ENCODE data around the gene SP4. TPM values are rescaled to one million over a fixed set of nuclear protein-coding genes. Genes with fewer than 3 reads are reported as not detected.
"Not testable (repeated sequence)": the region's sequence is repeated elsewhere in the genome, so short reads cannot be mapped to it uniquely, and the experiment has no call there.

The SP4 gene
- total RNA-seq, 4 donors from 2014 or later: 6.4 to 21.2 (median 15.3) TPM

GRCh38 chr7:21514062-21514461 lies 86.2 kb downstream of the SP4 start:
- Histone ChIP-seq H3K4me3 (no peak overlapping the region), H3K27ac (no peak overlapping the region), H3K36me3 (no peaks in the 10 kb centered on the region), H3K9me3 (peaks cover 0 to 6% of the 10 kb centered on the region in 2 donors), H3K4me1 (no peaks in the 10 kb centered on the region), H3K27me3 (no peaks in the 10 kb centered on the region)
- no peak for DNase-seq
- TF ChIP-seq POLR2A (IDR thresholded peaks at IDR 0.05) (no peak), CTCF (IDR thresholded peaks at IDR 0.05) (no peak)
- intact Hi-C loops (cut with DNase I; ENCODE audit: low total_unique reads): no loop called here

DNA sequence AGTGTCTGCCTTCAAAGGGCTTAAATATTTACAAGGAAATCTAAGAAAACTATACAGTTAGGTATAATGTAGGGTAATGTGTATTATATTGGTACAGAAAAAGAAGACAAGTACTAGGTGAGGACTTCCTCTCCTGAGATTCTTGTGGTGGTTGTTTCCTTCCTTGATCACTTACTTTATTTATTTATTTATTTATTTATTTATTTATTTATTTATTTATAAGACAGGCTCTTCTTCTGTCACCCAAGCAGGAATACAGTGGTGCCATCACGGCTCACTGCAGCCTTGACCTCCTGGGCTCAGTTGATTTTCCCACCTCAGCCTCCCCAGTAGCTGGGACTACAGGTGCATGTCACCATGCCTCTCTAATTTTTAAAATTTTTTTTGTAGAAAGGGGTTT lies 96.8 kb downstream of the SP4 start:
- no peaks in the 10 kb centered on the region for H3K4me1 ChIP-seq
- no peaks in the 10 kb centered on the region for H3K36me3 ChIP-seq
- DNase-seq: no peak
- no peak overlapping the region for H3K4me3 ChIP-seq
- intact Hi-C loops (cut with DNase I; ENCODE audit: low total_unique reads): no loop called here
- H3K27me3 ChIP-seq: no peaks in the 10 kb centered on the region
- H3K27ac ChIP-seq: no peak overlapping the region
- H3K9me3 ChIP-seq: no peaks in the 10 kb centered on the region
- TF ChIP-seq CTCF (IDR thresholded peaks at IDR 0.05) (no peak), POLR2A (IDR thresholded peaks at IDR 0.05) (no peak)

GRCh38 chr7:21526007-21526406 lies 98.1 kb downstream of the SP4 start:
- Histone ChIP-seq H3K36me3 (no peaks in the 10 kb centered on the region), H3K4me1 (no peaks in the 10 kb centered on the region), H3K27ac (no peak overlapping the region), H3K27me3 (no peaks in the 10 kb centered on the region), H3K4me3 (no peak overlapping the region), H3K9me3 (no peaks in the 10 kb centered on the region)
- intact Hi-C loops (cut with DNase I; ENCODE audit: low total_unique reads): no loop called here
- TF ChIP-seq CTCF (IDR thresholded peaks at IDR 0.05) (peak in 2 of 4 experiments; percentile 19 to 26), POLR2A (IDR thresholded peaks at IDR 0.05) (no peak)
- DNase-seq: no peak

DNA sequence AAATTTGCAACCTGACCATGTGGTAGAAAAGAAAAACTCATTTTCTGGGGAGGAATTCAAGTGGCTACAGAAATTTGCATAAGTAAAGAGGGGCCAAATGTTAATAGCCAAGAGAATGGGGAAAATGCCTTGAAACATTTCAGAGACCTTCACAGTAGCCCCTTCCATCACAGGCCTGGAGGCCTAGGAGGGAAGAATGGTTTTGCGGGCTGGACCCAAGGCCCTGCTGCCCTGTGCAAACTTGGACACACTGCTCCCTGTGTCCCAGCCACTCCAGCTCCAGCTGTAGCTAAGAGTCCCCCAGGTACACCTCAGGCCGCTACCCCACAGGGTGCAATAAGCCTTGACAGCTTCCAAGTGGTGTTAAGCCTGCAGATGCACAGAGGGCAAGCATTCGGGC lies 98.6 kb downstream of the SP4 start:
- no peak for TF ChIP-seq POLR2A (IDR thresholded peaks at IDR 0.05)
- TF ChIP-seq CTCF (IDR thresholded peaks at IDR 0.05): no peak
- Histone ChIP-seq H3K36me3 (no peaks in the 10 kb centered on the region), H3K9me3 (no peaks in the 10 kb centered on the region), H3K27ac (no peak overlapping the region), H3K27me3 (no peaks in the 10 kb centered on the region), H3K4me3 (no peak overlapping the region), H3K4me1 (no peaks in the 10 kb centered on the region)
- intact Hi-C loops (cut with DNase I; ENCODE audit: low total_unique reads): no loop called here
- no peak for DNase-seq

GRCh38 chr7:21532485-21532884 lies 104.6 kb downstream of the SP4 start:
- H3K27me3 ChIP-seq; H3K9me3 ChIP-seq; H3K4me3 ChIP-seq; DNase-seq; intact Hi-C loops (cut with DNase I; ENCODE audit: low total_unique reads); H3K4me1 ChIP-seq; H3K36me3 ChIP-seq; H3K27ac ChIP-seq: not testable (repeated sequence)

DNA sequence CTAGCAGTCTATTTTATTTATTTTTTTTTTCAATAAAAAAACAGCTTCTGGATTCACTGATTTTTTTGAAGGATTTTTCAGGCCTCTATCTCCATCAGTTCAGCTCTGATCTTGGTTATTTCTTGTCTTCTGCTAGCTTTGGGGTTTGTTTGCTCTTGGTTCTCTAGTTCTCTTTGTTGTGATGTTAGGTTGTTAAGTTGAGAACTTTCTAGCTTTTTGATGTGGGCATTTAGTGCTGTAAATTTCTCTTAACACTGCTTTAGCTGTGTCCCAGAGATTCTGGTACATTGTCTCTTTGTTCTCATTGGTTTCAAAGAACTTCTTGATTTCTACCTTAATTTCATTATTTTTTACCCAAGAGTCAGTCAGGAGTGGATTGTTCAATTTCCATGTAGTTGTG lies 105.8 kb downstream of the SP4 start:
- H3K4me1 ChIP-seq; DNase-seq; H3K27me3 ChIP-seq; H3K4me3 ChIP-seq; intact Hi-C loops (cut with DNase I; ENCODE audit: low total_unique reads); H3K36me3 ChIP-seq; H3K9me3 ChIP-seq; H3K27ac ChIP-seq: not testable (repeated sequence)

GRCh38 chr7:21536445-21537118 lies 108.7 kb downstream of the SP4 start:
- DNase-seq; H3K27ac ChIP-seq; intact Hi-C loops (cut with DNase I; ENCODE audit: low total_unique reads); H3K4me1 ChIP-seq; H3K36me3 ChIP-seq; H3K4me3 ChIP-seq; H3K27me3 ChIP-seq; H3K9me3 ChIP-seq: not testable (repeated sequence)

Measured in uterus (tissue), 4 donors.